IPS DF 6.9 (cell line): ENCODE results near the gene CCDC138.

Experiments
- DNase-seq: peaks from one replicate; pipeline ENCODE4 v3.0.0-alpha.2; 2013; ENCODE audit warnings: low read depth, low spot score
- H3K27ac ChIP-seq: one replicate; pipeline ENCODE4 v1.5.1; 2013; ENCODE audit warnings: low read length, control low read depth
- H3K27me3 ChIP-seq: 2 replicates; pipeline ENCODE4 v1.6.1; 2013; ENCODE audit warnings: mild to moderate bottlenecking, low read length; ENCODE audit not compliant: control insufficient read depth, insufficient read depth
- H3K36me3 ChIP-seq: 2 replicates; pipeline ENCODE4 v1.6.1; 2013; ENCODE audit warnings: low read length; ENCODE audit not compliant: control insufficient read depth, insufficient read depth
- H3K4me1 ChIP-seq: 2 replicates; pipeline ENCODE4 v1.6.1; 2013; ENCODE audit warnings: low read length; ENCODE audit not compliant: control insufficient read depth, insufficient read depth
- H3K4me3 ChIP-seq: 2 replicates; pipeline ENCODE4 v1.5.1; 2013; ENCODE audit warnings: mild to moderate bottlenecking, low read length
- H3K9me3 ChIP-seq: 2 replicates; pipeline ENCODE4 v1.6.1; 2013; ENCODE audit warnings: low read length, inconsistent platforms; ENCODE audit not compliant: control insufficient read depth, insufficient read depth
- WGBS: extraction: QIAGEN DNeasy Blood & Tissue Kit; methylation state at CpG from one replicate; pipeline ENCODE4 v1.1.7; 2013; ENCODE audit warnings: mixed read lengths, missing lambda C conversion rate; ENCODE audit not compliant: insufficient read length, insufficient coverage; 5-methylcytosine and 5-hydroxymethylcytosine counted together

The CCDC138 gene

GRCh38 chr2:108916796-108917421 is 130.3 kb downstream of the CCDC138 start:
- DNase-seq, result no peak
- H3K27ac ChIP-seq, result no peak overlapping the region

GRCh38 chr2:108917526-108917925 is 131.0 kb downstream of the CCDC138 start:
- Histone ChIP-seq H3K27ac (no peak overlapping the region), H3K9me3 (no peaks in the 10 kb centered on the region), H3K27me3 (no peaks in the 10 kb centered on the region), H3K4me1 (no peaks in the 10 kb centered on the region), H3K36me3 (no peaks in the 10 kb centered on the region), H3K4me3 (no peak overlapping the region)
- DNase-seq, result no peak
- no CpG with 5 or more reads among the region's 5 CpGs for WGBS

More at GRCh38 chr2:108916796-108917421, 130.3 kb downstream of the CCDC138 start:
- no peaks in the 10 kb centered on the region for H3K9me3 ChIP-seq
- no CpG with 5 or more reads among the region's 14 CpGs for WGBS
- H3K36me3 ChIP-seq, result no peaks in the 10 kb centered on the region
- no peak overlapping the region for H3K4me3 ChIP-seq
- H3K27me3 ChIP-seq, result no peaks in the 10 kb centered on the region
- H3K4me1 ChIP-seq, result no peaks in the 10 kb centered on the region

- Histone ChIP-seq H3K4me1 (no peaks in the 10 kb centered on the region), H3K27ac (no peak overlapping the region), H3K9me3 (no peaks in the 10 kb centered on the region), H3K36me3 (no peaks in the 10 kb centered on the region), H3K4me3 (no peak overlapping the region), H3K27me3 (no peaks in the 10 kb centered on the region)
- DNase-seq, result no peak
- no CpG with 5 or more reads among the region's 15 CpGs for WGBS
Observed at GRCh38 chr2:108918156-108918874, 131.7 kb downstream of the CCDC138 start.

- WGBS, result no CpG with 5 or more reads among the region's 14 CpGs
- H3K4me1 ChIP-seq, result no peaks in the 10 kb centered on the region
- H3K36me3 ChIP-seq, result no peaks in the 10 kb centered on the region
- no peak for DNase-seq
- no peak overlapping the region for H3K27ac ChIP-seq
- H3K4me3 ChIP-seq, result no peak overlapping the region
- H3K9me3 ChIP-seq, result no peaks in the 10 kb centered on the region
- no peaks in the 10 kb centered on the region for H3K27me3 ChIP-seq
Observed at GRCh38 chr2:108918941-108919341, 132.4 kb downstream of the CCDC138 start.

GRCh38 chr2:108919571-108920373 is 133.2 kb downstream of the CCDC138 start:
- H3K27me3 ChIP-seq, result no peaks in the 10 kb centered on the region
- H3K4me1 ChIP-seq, result no peaks in the 10 kb centered on the region
- no peak for DNase-seq
- no peak overlapping the region for H3K27ac ChIP-seq
- no peaks in the 10 kb centered on the region for H3K36me3 ChIP-seq
- no peak overlapping the region for H3K4me3 ChIP-seq
- WGBS, result no CpG with 5 or more reads among the region's 19 CpGs
- H3K9me3 ChIP-seq, result no peaks in the 10 kb centered on the region

GRCh38 chr2:108920686-108921085 is 134.1 kb downstream of the CCDC138 start:
- H3K9me3 ChIP-seq, result no peaks in the 10 kb centered on the region
- no peaks in the 10 kb centered on the region for H3K4me1 ChIP-seq
- no CpG with 5 or more reads among the region's 7 CpGs for WGBS
- H3K4me3 ChIP-seq, result no peak overlapping the region
- no peak for DNase-seq
- H3K27me3 ChIP-seq, result no peaks in the 10 kb centered on the region
- H3K27ac ChIP-seq, result no peak overlapping the region
- no peaks in the 10 kb centered on the region for H3K36me3 ChIP-seq

GRCh38 chr2:108921096-108922030 is 134.8 kb downstream of the CCDC138 start:
- H3K9me3 ChIP-seq, result no peaks in the 10 kb centered on the region
- H3K36me3 ChIP-seq, result no peaks in the 10 kb centered on the region
- H3K4me3 ChIP-seq, result no peak overlapping the region
- WGBS, result no CpG with 5 or more reads among the region's 16 CpGs
- H3K4me1 ChIP-seq, result no peaks in the 10 kb centered on the region
- no peak overlapping the region for H3K27ac ChIP-seq
- DNase-seq, result no peak
- H3K27me3 ChIP-seq, result no peaks in the 10 kb centered on the region

GRCh38 chr2:108922141-108922915 is 135.8 kb downstream of the CCDC138 start:
- Histone ChIP-seq H3K27ac (no peak overlapping the region), H3K36me3 (no peaks in the 10 kb centered on the region), H3K4me3 (no peak overlapping the region), H3K9me3 (no peaks in the 10 kb centered on the region), H3K4me1 (no peaks in the 10 kb centered on the region), H3K27me3 (no peaks in the 10 kb centered on the region)
- no peak for DNase-seq
- no CpG with 5 or more reads among the region's 11 CpGs for WGBS

GRCh38 chr2:108923019-108923700 is 136.6 kb downstream of the CCDC138 start:
- no peaks in the 10 kb centered on the region for H3K36me3 ChIP-seq
- H3K27ac ChIP-seq, result no peak overlapping the region
- no peaks in the 10 kb centered on the region for H3K27me3 ChIP-seq
- H3K4me1 ChIP-seq, result no peaks in the 10 kb centered on the region
- H3K4me3 ChIP-seq, result no peak overlapping the region
- H3K9me3 ChIP-seq, result no peaks in the 10 kb centered on the region
- no CpG with 5 or more reads among the region's 12 CpGs for WGBS
- no peak for DNase-seq
